Putamen (tissue), 1 donor: ENCODE measurements around the gene NOTO.
"Not testable (repeated sequence)": the region's sequence is repeated elsewhere in the genome, so short reads cannot be mapped to it uniquely, and the experiment has no call there.

Experiments
- DNase-seq: peaks from one replicate; pipeline ENCODE4 v3.0.0-alpha.2; 2016; ENCODE audit warnings: low spot score

The NOTO gene

DNA sequence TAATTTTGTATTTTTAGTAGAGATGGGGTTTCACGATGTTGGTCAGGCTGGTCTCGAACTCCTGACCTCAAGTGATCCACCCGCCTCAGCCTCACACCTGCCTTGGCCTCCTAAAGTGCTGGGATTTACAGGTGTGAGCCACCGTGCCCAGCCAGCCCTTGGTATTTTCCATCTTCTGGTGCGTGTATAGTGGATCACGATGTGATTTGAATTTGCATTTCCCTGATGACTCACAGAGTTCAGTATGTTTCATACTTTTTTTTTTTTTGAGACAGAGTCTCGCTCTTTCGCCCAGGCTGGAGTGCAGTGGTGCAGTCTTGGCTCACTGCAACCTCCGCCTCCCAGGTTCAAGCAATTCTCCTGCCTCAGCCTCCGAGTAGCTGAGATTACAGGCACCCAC lies 2.1 kb upstream of the NOTO start:
- not testable (repeated sequence) for DNase-seq

DNA sequence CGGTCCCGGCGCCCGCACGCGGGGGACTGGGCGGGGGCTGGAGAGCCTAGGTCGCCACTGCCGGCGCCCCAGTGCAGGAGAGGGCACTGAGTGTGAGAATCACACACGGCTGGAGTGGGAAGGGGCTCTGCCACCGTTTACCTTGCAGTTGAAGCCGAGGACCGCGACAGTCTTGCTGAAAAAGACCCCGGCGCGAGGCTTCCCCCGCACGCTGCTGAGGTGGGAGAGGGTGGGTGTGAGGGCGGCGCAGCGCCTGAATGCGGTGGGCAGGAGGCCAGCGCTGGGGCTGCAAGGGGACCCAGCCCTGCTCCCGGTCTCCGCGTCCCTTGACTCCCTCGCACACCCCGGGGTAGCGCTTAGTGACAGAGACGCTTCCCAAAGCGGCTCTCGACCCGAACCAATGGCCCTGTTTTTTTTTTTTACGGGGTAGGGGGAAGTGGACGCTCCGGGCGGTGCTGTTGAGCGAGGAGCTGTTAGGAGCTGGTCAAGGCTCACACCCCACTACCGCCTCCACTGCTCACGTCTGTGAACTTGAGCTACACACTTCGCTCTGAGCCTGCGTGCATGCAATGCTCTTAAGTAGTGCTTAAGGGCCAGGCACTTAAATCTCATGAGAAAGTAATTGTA lies 794 bp downstream of the NOTO start:
- no peak for DNase-seq

DNA sequence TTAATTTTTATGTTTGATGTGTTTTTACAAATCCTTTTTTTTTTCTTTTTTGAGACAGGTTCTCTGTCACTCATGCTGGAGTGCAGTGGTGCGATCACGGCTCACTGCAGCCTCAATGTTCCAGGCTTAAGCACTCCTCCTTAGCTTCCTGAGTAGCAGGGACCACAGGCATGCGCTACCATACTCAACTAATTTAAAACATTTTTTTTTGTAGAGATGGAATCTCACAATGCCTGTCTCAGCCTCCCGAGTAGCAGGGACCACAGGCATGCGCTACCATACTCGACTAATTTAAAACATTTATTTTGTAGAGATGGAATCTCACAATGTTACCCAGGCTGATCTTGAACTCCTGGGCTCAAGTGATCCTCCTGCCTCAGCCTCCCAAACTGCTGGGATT lies 3.2 kb downstream of the NOTO start:
- DNase-seq, result no peak

DNA sequence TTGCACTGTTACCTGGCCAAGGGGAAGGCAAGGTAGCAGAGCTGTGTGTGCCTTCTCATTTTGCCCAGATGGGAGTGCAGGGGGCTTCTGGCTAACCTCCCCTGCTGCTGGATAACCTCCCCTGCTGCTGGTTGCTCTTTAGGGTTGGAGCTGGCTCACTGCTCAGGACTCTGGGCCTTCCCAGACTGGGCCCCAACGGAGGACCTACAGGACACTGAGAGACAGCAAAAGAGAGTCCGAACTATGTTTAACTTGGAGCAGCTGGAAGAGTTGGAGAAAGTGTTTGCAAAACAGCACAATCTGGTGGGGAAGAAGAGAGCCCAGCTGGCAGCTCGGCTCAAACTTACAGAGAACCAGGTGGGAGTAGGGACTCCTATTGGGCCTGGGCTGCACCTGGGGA lies 5.9 kb downstream of the NOTO start:
- DNase-seq, result no peak

DNA sequence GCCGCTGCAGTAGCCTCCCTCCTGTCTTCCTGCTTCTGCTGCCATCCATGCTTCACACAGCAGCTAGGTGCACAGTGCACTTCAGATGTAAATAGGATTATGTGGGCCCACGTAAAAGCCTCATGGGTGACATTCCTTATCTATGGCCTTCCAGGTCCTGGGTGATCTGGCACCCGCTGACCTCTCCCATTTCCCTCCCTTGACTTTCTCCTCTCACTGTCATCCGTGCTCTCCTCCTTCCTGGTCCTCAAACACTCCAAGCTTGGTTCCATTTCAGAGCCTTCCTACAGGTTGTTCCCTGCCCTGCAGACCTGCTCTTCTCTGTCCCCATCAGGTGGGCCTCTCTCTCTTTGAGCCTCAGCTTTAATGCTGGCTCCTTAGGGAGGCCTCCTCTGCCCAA lies 7.6 kb downstream of the NOTO start:
- DNase-seq, result no peak

DNA sequence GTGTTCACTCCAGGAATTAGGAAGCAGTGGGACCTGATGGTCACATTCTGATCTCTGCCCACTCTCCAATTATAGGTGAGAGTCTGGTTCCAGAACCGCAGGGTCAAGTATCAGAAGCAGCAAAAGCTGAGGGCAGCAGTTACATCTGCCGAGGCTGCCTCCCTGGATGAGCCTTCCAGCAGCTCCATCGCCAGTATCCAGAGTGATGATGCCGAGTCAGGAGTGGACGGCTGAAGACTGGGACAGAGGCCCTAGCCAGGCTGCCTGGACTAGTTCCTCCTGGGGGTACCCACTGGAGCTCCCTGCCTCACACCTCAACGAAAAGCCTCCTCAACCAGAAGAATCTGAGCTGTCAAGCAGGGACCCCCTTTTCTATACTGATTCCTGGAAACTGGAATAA lies 8.3 kb downstream of the NOTO start:
- no peak for DNase-seq

DNA sequence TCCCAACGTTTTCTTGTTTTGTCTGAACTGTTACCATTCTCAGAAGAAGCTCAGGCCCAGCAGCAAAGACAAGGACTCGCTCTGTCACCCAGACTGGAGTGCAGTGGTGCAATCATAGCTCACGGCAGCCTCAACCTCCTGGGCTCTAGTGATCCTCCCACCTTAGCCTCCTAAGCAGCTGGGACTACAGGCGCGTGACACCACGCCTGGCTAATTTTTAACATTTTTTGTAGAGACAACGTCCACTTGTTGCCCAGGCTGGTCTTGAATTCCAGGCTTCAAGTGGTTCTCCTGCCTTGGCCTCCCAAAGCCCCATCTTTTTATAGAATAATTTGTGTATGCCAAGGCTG lies 9.7 kb downstream of the NOTO start:
- no peak for DNase-seq

DNA sequence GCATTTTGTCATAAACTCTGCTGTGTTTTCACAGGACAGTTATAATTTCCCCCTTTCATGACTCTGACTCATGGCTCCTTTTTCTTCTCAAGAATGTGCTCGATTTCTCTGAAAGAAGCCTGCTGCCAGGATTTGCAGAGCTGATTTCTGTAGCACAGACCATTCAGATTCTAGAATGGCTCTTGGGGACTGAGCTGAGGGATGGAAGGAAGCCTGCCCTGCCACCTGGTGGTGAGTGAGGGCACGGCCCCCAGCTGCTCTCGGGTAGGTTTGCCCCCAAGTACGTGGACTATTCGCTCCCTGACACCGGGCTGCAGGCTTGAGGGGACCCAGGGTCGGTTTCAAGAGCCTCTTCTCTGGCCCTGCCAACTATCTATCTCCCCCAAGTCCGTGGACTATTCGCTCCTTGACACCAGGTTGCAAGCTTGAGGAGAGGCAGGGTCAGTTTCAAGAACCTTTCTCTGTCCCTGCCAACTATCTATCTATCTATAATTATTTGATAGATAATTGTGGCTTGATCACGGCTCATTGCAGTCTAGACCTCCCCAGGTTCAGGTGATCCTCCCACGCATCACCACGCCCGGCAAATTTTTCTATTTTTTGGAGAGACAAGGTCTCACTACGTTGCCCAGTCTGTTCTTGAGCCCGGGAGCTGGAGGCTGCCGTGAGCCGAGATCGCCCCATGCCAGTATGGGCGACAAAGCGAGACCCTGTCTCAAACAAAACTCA lies 10.2 kb downstream of the NOTO start:
- DNase-seq, result peak; percentile 49

DNA sequence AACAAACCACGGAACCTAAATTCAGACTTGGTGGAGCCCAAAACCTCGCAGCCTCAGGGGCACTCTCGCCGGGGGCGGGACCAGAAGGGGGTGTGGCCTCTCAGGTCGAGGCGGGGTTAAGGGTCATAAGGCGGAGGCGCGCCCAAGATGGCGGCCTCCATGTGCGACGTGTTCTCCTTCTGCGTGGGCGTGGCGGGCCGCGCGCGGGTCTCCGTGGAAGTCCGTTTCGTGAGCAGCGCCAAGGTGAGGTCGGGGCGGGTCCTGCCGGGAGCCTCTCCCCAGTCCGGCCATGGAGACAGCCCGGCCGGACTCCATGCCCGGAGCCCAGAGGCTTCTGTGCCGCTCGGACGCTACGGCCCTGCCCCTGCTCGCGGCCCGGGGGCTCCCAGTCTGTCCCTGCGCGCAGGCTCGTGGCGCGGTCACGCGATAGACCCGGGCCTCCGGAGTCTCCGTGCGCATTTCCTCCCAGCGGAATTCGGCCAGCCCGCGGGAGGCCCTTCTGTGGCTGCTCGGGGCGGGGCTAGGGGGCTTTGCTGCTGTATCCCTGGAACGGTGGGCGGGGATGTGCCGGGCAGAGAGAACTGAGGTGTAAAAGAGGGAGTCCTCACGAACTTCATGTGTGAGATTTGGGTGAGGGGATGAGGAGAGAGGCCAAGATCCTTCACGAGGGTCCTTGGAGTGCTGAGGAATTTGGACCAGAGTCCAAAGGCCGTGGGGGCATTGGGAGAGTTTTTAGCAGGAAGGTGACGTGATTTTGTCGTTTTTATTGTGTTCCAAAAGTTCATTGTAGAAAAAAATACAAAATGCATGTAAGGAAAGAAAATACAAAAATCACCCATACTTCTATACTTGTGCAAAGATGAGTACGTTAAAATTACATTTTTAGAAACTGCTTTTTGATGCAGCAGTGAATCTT lies 12.0 kb downstream of the NOTO start, which contains the start of gene SMYD5:
TSS of gene SMYD5 (plus strand) at position 126 of the 916 bp plus-strand sequence. CDS start at position 148, 22 bp downstream.
- DNase-seq, result peak; percentile 84

DNA sequence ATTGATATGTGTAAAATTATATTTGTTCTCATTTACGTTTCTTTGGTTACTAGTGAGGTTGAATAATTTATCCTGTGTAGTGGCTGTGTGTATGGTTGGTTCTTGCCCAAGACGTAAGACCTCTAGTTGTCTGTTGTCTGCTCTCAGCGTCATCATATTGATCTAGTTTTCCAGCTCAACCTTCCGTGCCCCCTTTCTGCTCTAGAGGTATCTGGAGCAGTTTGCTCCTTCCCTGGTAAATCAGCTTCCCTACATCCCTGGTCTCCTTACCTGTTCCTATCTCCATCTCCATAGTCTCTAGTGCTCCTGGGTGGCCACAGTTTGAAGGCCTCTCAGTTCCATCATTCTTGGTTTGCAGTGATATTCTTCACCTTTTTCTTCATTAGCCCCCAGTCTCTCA lies 12.9 kb downstream of the NOTO start:
- no peak for DNase-seq

DNA sequence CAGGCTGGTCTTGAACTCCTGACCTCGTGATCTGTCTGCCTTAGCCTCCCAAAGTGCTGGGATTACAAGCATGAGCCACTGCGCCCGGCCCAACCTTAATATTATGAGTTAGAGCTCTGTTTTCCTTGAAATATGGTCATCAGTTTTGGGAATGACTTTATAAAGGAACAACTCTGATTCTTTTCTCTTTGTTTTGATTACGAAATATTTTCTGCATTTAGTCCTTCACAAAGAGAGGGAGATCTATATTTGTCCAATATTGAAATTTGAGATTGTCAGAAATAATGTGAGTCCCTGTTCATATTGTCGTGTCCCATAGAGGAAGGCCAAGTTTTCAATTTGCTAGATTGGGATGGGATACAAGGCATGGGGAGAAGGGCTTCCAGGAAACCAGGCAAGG lies 14.8 kb downstream of the NOTO start:
- no peak for DNase-seq

DNA sequence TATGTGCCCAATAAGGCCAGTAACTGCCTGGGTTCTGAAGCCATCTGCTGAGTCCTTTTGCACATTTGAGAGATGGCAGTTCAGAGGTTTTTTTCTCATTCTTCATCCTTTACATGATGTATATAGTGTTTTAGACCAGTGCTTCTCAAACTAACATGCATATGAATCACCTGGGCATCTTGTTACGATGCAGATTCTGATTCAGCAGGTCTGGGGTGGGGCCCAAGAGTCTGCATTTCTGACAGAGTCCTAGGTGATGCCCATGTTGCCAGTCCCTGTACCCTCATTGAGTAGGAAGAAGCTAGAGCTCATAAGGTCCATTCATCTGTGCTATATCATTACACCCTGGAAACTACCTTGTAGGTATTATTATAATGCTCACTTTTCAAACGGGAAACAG lies 15.5 kb downstream of the NOTO start:
- DNase-seq, result no peak

DNA sequence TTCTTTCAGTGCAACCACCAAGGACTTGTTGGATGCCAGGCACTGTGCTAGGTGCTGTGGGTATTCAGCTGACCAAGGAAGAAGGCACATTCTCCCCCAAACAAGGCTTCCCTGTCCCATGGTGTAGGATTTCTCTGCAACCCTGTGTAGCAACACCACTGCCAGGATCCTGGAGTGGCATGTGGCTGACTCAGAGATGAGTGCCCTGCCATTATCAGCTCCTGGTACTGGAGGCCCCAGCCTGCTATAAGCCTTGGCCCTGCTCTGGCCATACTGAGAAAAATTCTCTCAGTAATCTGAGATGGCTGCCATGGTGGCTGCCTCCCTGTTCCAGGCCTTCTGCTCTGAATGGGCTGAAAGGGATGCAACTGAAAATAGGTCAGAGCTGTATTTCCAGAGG lies 15.9 kb downstream of the NOTO start:
- no peak for DNase-seq

DNA sequence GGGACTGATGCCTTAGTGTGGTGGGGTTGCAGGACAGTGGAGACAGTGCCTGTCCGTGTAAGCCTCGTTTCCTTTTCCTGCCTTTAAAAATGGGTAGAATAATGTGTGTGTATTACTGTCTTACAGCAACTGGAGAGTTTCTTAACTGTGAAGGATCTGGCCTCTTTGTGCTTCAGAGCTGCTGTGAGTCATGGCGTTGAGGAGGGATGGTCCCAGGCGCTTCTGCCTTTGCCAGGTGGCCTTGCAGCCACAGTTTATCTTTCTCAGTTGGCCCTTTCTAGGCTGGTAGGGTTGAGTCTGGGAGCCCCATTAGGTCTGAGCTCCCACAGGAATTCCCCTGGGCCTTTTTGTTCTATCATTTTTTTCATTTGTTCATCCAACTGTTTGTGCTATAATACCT lies 21.4 kb downstream of the NOTO start:
- no peak for DNase-seq

DNA sequence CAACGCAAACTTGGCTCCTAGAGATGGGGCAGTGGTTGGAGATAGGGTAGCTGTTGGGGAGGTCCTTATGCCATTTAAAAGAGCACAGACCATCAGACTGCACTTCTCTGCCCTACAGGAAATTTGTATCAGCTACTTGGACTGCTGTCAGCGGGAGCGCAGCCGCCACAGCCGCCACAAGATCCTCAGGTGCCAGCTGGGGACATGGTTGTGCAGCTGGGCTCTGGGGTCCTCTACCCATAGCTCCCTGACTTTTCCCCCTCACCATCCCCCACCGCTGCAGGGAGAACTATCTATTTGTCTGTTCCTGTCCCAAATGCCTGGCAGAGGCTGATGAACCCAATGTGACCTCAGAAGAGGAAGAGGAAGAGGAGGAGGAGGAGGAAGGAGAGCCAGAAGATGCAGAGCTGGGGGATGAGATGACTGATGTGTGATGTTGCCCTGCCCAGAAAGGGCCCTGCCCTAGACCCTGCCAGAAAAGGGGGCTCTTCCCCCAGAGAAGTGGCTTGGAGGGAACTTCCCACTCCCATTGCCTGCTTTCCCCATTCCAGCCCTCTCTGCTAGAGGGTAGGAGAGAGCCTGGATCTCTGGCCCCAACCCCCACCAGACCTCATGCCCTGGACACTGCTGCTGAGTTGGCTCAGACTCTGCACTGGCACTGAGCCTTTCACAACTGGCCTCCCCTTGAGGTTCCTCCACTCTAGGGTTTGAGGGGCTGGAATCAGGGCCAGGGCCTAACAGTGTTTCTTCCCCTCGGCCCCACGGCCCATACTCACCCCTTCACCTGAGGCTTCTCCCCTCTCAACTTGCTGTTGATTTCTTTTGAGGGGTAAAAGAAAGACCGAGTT lies 23.4 kb downstream of the NOTO start:
- DNase-seq, result no peak

DNA sequence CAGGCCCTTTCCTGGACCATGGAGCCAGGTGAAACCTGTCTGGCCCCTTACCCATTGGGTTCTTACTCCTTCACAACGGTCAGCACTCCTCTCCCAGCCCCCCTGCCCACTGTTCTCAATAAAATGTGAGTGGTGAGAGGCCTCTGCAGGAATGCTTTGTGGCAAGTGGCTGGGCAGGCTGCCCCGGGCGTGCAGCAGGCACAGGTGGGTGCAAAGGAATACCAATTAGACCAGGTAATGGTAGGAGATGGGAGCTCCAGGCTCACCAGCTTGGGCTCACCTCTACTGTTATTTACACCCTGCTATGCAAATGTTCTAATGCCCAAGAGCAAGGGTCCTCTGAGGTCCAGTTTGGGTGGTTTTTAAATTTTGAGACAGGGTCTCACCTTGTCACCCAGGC lies 24.7 kb downstream of the NOTO start:
- no peak for DNase-seq

DNA sequence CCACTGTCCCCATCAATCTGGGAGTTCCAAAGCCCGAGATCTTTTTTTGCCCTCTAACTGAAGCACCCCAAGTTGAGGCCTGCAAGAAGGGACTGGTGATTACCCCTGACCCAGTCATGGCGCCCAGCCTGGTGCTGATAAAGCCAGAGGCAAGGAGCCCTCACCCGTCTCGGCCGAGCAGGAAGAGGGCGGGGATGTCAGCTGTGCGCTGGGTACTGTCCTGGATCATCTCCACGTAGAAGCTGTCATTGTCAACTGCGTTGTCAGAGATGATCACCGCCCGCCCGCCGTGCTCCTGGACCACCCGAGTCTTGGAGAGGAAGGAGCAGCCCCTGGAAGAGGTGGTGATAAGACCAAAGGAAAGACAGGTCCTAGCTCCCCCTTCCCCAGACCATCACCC lies 26.3 kb downstream of the NOTO start:
- DNase-seq, result no peak

DNA sequence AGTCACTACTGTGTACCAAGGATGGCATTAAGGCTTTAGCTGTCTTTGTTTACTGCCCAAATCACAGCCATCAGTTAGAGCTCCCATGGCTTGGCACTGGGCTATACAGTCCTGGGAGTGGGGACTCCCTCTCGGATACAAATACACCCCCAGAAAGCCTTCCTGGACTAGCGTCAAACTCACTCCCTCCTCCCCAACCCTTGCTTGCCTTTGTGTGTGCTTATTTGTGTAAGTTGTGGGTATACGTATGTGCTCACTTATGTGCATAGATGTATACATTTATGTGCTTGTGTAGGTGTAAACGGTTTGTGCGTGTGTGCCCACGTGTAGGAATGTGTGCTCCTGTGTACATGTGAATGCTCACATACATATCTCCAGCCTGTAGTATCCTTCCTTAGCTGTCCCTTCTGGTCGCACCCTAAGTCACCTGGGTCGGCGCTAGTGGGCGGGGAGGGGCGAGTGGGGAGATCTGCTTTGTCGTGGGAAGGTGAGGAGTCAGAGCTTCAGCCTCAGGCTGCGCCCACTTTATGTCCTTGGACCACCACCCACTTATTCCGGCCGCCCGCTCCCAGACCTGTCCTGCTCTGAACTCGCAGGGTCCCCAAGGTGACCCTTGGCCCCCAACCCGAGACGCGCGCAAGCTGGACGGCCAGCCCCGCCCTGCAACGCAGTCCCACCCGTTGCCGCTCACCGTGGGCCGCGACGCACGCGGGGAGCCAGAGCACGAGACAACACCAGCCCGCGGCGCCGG lies 30.2 kb downstream of the NOTO start:
- peak; percentile 21 for DNase-seq

DNA sequence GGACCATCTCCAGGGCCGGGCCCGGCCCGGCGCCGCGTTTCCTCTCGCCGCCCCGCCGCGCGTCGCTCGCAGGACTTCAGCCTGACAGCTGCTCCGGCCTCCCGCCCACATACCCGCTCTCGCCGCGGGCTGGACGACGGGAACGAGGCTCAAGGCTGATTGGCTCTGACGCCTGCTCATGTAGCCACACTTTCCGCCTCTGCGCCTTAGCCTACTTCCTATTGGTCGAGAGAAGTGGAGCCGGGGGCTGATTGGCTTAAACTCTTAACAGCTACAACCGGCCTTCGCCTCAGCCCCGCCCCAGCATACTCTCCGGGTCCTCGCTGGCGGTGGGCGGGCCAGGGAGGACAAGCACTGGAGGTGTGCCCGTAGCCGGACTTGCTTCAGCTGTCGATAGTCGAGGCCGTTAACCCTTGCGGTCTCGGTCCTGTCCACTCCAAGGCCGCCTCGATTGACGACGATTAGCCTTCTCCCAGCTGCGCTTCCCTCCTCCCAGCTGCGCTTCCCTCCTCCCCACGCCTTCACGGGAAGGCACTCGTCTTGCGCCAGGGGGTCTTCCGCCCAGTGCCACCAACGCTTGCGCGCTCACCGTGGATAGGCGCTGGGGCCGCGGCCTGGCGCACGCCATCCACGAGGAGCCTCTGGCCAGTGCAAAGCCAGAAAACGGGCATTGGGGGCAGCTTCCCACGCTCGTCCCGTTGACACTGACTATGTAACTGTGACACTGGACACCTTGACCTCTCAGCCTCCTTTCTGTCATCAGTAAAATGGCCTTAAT lies 31.0 kb downstream of the NOTO start, which contains the start of gene PRADC1:
TSS of gene PRADC1 (minus strand) at position 86 of the 778 bp plus-strand sequence. CDS start at position 7, 79 bp downstream.
- peak; percentile 99 for DNase-seq
